ENCODE results near the gene MINPP1.

DNA sequence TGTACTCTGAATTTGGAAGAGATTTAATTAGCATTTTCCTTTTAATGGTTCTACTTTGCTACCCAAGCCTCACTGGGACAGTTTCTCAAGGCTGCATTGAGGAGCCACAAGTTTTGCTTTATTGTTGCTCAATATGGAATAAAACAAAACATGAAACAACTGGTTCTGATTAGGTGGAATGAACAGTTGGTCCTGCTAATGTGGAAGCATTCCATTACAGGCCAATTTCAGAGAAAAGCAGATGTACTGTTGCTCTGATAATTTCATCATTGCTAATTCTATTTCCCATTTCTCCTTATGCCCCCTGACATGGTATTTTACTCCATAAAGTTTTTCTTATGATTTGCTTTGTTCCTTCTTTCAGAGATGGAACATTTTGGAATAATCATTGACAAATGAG, 89.0 kb downstream of the MINPP1 start:
- TF ChIP-seq CTCF (conservative IDR thresholded peaks at IDR 0.05 in 1 of 2, IDR thresholded peaks at IDR 0.05 in 1 of 2; ENCODE audit: extremely low read depth in 1 of 2, insufficient read depth in 1 of 2, low read depth in 1 of 2, low read length in 2 of 2) (no peak), EZH2 (IDR thresholded peaks at IDR 0.05; ENCODE audit: borderline replicate concordance, low read length) (no peak)
